Measurements from ENCODE around the gene PARP9. TPM values are rescaled to one million over a fixed set of nuclear protein-coding genes. Genes with fewer than 3 reads are reported as not detected.
"Not testable (repeated sequence)": the region's sequence is repeated elsewhere in the genome, so short reads cannot be mapped to it uniquely, and the experiment has no call there.

PARP9 gene
- total RNA-seq, 4 donors from 2014 or later = 24.2 to 35.8 (median 29.1) TPM

GRCh38 chr3:122505676-122506075 is 58.4 kb downstream of the PARP9 start:
- peaks cover 0 to 28% (median 2%) of the 10 kb centered on the region in 4 donors for H3K4me1 ChIP-seq
- in situ Hi-C loops (cut with MboI; ENCODE audit: low pct_ligation_motif_present in 1 of 4, low pct_unique_long_range_greater_than_20kb in 1 of 4, low sequenced_read_pairs in 3 of 4) = no loop called here
- WGBS, 2 donors (ENCODE audit: low coverage in 1 of 2) = 77 to 79% methylated on average over 2 of the region's 2 CpGs

GRCh38 chr3:122502941-122503340 is 61.2 kb downstream of the PARP9 start:
- Histone ChIP-seq H3K4me1 (peaks cover 0 to 22% (median 2%) of the 10 kb centered on the region in 4 donors), H3K36me3 (no peaks in the 10 kb centered on the region), H3K27ac (no peak overlapping the region), H3K4me3 (no peak overlapping the region), H3K9me3 (no peaks in the 10 kb centered on the region), H3K27me3 (no peaks in the 10 kb centered on the region)
- in situ Hi-C loops (cut with MboI; ENCODE audit: low pct_ligation_motif_present in 1 of 4, low pct_unique_long_range_greater_than_20kb in 1 of 4, low sequenced_read_pairs in 3 of 4) (no loop called here), intact Hi-C loops (cut with DNase I; ENCODE audit: low total_unique reads) (no loop called here)
- DNase-seq = no peak
- TF ChIP-seq CTCF (IDR thresholded peaks at IDR 0.05) = no peak
- no peak for TF ChIP-seq POLR2A (IDR thresholded peaks at IDR 0.05)
- TF ChIP-seq POLR2AphosphoS5 (IDR thresholded peaks at IDR 0.05) = no peak
- no peak for TF ChIP-seq EP300 (IDR thresholded peaks at IDR 0.05; ENCODE audit: low read depth)
- WGBS, 2 donors (ENCODE audit: low coverage in 1 of 2) = 72 to 100% methylated on average over 2 of the region's 2 CpGs

More at GRCh38 chr3:122505676-122506075, 58.4 kb downstream of the PARP9 start:
- intact Hi-C loops (cut with DNase I; ENCODE audit: low total_unique reads) = no loop called here
- TF ChIP-seq POLR2AphosphoS5 (IDR thresholded peaks at IDR 0.05) = no peak
- TF ChIP-seq POLR2A (IDR thresholded peaks at IDR 0.05) = no peak
- no peak for TF ChIP-seq EP300 (IDR thresholded peaks at IDR 0.05; ENCODE audit: low read depth)
- Histone ChIP-seq H3K36me3 (no peaks in the 10 kb centered on the region), H3K4me3 (no peak overlapping the region), H3K9me3 (no peaks in the 10 kb centered on the region), H3K27ac (no peak overlapping the region), H3K27me3 (no peaks in the 10 kb centered on the region)
- no peak for DNase-seq

GRCh38 chr3:122502139-122502538 is 62.0 kb downstream of the PARP9 start:
- no peak overlapping the region for H3K4me3 ChIP-seq
- in situ Hi-C loops (cut with MboI; ENCODE audit: low pct_ligation_motif_present in 1 of 4, low pct_unique_long_range_greater_than_20kb in 1 of 4, low sequenced_read_pairs in 3 of 4) (no loop called here), intact Hi-C loops (cut with DNase I; ENCODE audit: low total_unique reads) (no loop called here)
- H3K27me3 ChIP-seq = no peaks in the 10 kb centered on the region
- H3K27ac ChIP-seq = no peak overlapping the region
- DNase-seq = no peak
- H3K36me3 ChIP-seq = no peaks in the 10 kb centered on the region
- no peaks in the 10 kb centered on the region for H3K9me3 ChIP-seq
- TF ChIP-seq CTCF (IDR thresholded peaks at IDR 0.05) = no peak
- TF ChIP-seq EP300 (IDR thresholded peaks at IDR 0.05; ENCODE audit: low read depth) = no peak
- TF ChIP-seq POLR2A (IDR thresholded peaks at IDR 0.05) = no peak
- TF ChIP-seq POLR2AphosphoS5 (IDR thresholded peaks at IDR 0.05) = no peak
- peaks cover 0 to 28% (median 2%) of the 10 kb centered on the region in 4 donors for H3K4me1 ChIP-seq
- 65 to 100% methylated on average over 1 to 2 of the region's 2 CpGs for WGBS, 2 donors (ENCODE audit: low coverage in 1 of 2)

- intact Hi-C loops (cut with DNase I; ENCODE audit: low total_unique reads); H3K4me3 ChIP-seq; H3K27me3 ChIP-seq; H3K36me3 ChIP-seq; H3K9me3 ChIP-seq; in situ Hi-C loops (cut with MboI; ENCODE audit: low pct_ligation_motif_present in 1 of 4, low pct_unique_long_range_greater_than_20kb in 1 of 4, low sequenced_read_pairs in 3 of 4); H3K27ac ChIP-seq; DNase-seq: not testable (repeated sequence)
- 82 to 90% methylated on average over 5 to 6 of the region's 6 CpGs for whole genome bisulfite sequencing, 2 donors (ENCODE audit: low coverage in 1 of 2)
- peaks cover 0 to 28% (median 2%) of the 10 kb centered on the region in 4 donors for H3K4me1 ChIP-seq
Observed at GRCh38 chr3:122500964-122501363, 63.1 kb downstream of the PARP9 start.

GRCh38 chr3:122498152-122498551 is 65.9 kb downstream of the PARP9 start:
- H3K4me3 ChIP-seq = no peak overlapping the region
- H3K27ac ChIP-seq = no peak overlapping the region
- intact Hi-C loops (cut with DNase I; ENCODE audit: low total_unique reads) = no loop called here
- H3K36me3 ChIP-seq = peaks cover 0 to 21% (median 11%) of the 10 kb centered on the region in 4 donors
- DNase-seq = no peak
- no peaks in the 10 kb centered on the region for H3K9me3 ChIP-seq
- WGBS, 2 donors (ENCODE audit: low coverage in 1 of 2) = 59% methylated on average over 1 of the region's 1 CpG; no CpG with 5 or more reads in 1 of the 2 donors
- H3K27me3 ChIP-seq = no peaks in the 10 kb centered on the region
- no peak for TF ChIP-seq CTCF (IDR thresholded peaks at IDR 0.05)
- no peak for TF ChIP-seq EP300 (IDR thresholded peaks at IDR 0.05; ENCODE audit: low read depth)
- no peak for TF ChIP-seq POLR2A (IDR thresholded peaks at IDR 0.05)
- peaks cover 0 to 28% (median 2%) of the 10 kb centered on the region in 4 donors for H3K4me1 ChIP-seq
- in situ Hi-C loops (cut with MboI; ENCODE audit: low pct_ligation_motif_present in 1 of 4, low pct_unique_long_range_greater_than_20kb in 1 of 4, low sequenced_read_pairs in 3 of 4) = no loop called here
